HG03432 (cell line): ENCODE data around the gene EXOSC10.

Experiments used
- ATAC-seq: cut with Tn5 transposase; IDR thresholded peaks from one replicate; pipeline ENCODE4 v1.9.1; 2021; ENCODE audit warnings: mild to moderate bottlenecking, moderate library complexity; ENCODE audit not compliant: unreplicated experiment

EXOSC10 gene

GRCh38 chr1:11099310-11100148, at the start of gene EXOSC10:
TSS of gene EXOSC10 (minus strand) at chr1:11099869. CDS start at chr1:11099831, 38 bp downstream.
- peak; percentile 92 for ATAC-seq

- ATAC-seq = no peak
Measured at GRCh38 chr1:11147197-11147770, 47.6 kb upstream of the EXOSC10 start.

- ATAC-seq = no peak
Measured at GRCh38 chr1:11145741-11146140, 46.1 kb upstream of the EXOSC10 start.

- ATAC-seq = no peak
Measured at GRCh38 chr1:11144570-11145256, 45.0 kb upstream of the EXOSC10 start.

DNA sequence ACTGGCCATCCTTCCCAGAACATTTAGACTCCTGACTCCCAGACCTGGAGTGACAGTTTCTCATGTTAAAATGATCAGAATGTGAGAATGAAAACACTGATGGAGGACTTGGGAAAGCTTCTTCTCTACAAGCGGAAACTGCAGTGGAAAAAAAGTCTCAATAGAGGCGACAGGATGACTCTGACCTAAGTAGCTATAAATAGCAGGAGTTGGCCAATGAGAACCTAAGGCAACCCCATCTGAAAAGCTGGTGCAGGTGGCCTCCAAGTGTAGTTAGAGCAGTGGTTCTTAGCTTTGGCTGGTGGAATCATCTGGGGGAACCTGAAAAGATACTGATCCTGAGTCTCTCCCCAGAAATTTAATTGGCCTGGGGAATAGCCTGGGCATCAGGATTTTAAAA, 44.2 kb upstream of the EXOSC10 start:
- ATAC-seq = no peak

DNA sequence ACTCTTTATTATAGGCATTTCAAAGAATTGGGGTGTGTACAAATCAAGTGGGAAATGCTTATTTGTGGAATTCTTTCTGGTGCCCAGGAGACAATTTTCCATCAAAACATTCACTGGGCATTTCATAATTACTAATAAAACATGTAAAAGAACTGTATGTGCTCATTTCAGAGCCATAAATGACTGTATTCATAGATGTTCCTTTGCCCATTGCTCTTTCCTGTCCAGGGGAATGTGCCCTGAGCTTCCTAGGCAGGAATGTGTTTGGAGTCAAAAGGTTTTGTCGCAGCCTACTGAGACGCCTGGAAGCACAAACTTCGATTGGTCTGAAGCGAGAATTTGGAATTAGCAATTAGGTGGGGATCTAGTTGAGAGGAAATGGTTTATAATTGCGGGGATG, 43.7 kb upstream of the EXOSC10 start:
- no peak for ATAC-seq

- no peak for ATAC-seq
Measured at GRCh38 chr1:11142618-11143391, 43.1 kb upstream of the EXOSC10 start.

GRCh38 chr1:11138952-11139351, 39.3 kb upstream of the EXOSC10 start:
- no peak for ATAC-seq

DNA sequence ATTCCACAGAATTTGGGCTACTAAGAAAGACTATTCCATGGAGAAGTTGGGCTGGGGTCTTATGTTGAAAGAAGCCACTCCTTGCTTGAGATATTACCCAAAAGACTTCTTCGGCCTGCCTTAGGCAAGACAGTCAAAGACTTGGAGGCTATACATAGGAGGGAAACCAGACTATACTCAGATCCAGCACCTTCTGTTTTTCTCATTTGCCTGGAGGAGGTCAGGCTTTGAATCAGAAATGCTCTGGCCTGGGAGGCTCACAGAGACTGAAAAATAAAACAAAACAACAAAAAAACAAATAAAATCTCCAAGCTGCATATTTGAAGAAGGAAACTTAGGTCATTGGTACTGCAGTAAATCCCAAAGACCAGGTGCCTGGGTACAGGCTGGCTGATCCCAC, 38.4 kb upstream of the EXOSC10 start:
- no peak for ATAC-seq

DNA sequence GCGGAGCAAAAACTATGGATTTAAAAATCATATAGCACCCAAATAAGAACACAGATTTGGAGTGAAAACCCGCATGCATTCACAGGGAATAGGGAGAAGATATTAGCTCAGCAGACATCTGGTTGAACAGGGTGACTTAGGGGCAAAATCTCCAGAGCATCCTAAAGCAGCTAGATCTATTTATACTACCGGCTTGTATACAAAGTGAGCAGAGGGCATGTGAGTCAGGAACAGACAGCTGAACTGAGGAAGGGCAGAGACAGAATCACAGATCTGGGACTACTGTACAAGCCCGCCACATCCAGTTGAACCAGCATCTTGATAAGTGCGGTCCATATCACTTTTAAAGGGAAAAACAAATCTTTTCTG, 35.2 kb upstream of the EXOSC10 start:
- no peak for ATAC-seq

DNA sequence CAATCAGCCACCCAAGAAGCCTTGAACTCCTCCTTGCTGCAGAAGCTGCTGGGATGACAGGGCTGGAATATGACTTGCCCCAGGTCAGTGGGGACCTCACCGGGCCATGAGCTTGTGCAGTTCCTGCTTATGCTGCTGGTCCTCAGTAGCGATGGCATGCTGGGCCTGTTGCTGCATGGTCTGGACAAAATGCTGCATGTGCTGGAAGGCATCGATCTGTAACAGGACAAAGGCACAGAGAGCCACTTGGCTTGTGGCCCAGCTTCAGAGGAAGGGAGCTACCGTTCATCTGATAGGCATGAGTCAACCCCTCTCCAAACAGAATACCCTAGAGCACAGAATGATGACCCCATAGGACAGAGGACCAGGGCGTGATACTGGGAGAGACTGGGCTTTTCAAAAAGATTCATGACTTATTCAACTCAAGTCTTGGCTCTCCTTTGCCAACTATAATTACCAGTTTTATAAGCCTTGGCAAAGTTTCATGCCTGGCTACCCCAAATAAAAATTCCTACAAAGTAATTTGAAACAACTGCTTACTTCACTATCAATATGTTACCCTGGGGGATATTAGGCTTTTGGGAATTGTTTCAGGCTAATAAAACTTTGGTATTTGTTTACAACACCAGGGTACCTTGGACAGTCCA, 34.7 kb upstream of the EXOSC10 start:
- ATAC-seq = no peak

DNA sequence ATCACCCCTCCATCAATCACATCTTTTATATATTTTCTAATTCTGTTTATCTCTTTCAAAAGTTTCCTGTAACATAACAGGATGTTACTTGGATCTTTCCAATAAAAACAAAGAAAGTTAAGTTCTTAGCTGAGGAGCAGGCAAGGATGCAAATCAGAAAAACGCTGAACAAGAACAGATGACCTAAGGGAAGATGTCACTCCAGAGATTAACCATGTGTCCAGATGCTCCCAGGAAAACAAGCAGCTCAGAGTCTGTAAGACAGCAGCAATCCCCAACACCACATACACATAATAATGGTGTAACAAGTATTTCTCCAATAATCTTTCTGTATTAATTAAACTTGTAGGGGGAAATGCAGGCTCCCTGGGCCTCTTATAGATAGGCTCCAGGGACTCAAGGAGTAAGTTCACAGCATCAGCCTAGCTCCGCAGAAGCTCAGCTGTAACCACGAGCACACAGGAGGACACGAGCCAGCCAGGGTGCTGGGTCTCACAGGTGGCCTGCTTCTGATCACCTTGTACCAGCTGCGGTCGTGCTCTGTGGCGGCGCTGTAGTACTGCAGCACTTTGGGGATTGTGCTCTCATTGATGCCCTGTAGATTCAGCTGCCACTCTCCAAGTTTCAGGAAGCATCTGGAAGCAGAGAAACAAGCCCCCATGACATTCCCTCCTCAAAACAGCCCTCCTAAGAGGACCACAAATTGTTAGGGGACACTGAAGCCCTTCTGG, 33.1 kb upstream of the EXOSC10 start:
- no peak for ATAC-seq

GRCh38 chr1:11131816-11132215, 32.1 kb upstream of the EXOSC10 start:
- no peak for ATAC-seq

GRCh38 chr1:11130406-11130805, 30.7 kb upstream of the EXOSC10 start:
- no peak for ATAC-seq

GRCh38 chr1:11129649-11130390, 30.2 kb upstream of the EXOSC10 start:
- ATAC-seq = no peak

GRCh38 chr1:11126569-11126968, 26.9 kb upstream of the EXOSC10 start:
- ATAC-seq = no peak

- ATAC-seq = no peak
Measured at GRCh38 chr1:11125931-11126330, 26.3 kb upstream of the EXOSC10 start.

GRCh38 chr1:11124965-11125364, 25.3 kb upstream of the EXOSC10 start:
- ATAC-seq = no peak

- no peak for ATAC-seq
Measured at GRCh38 chr1:11116318-11116717, 16.6 kb upstream of the EXOSC10 start.
